HG02884 (cell line): ENCODE measurements around the gene GATAD2B.
"Not testable (repeated sequence)": the region's sequence is repeated elsewhere in the genome, so short reads cannot be mapped to it uniquely, and the experiment has no call there.

ENCODE experiments used
- ATAC-seq: cut with Tn5 transposase; IDR thresholded peaks from one replicate; pipeline ENCODE4 v1.9.1; 2021; ENCODE audit warnings: mild to moderate bottlenecking, moderate library complexity; ENCODE audit not compliant: unreplicated experiment

The GATAD2B gene

GRCh38 chr1:153932156-153933131 is 9.7 kb upstream of the GATAD2B start:
- no peak for ATAC-seq

GRCh38 chr1:153929981-153930948 is 7.5 kb upstream of the GATAD2B start:
- ATAC-seq, result no peak

GRCh38 chr1:153929426-153929825 is 6.7 kb upstream of the GATAD2B start:
- ATAC-seq, result no peak

- ATAC-seq, result no peak
Observed at GRCh38 chr1:153928791-153929341, 6.1 kb upstream of the GATAD2B start.

GRCh38 chr1:153928245-153928644 is 5.5 kb upstream of the GATAD2B start:
- no peak for ATAC-seq

GRCh38 chr1:153926405-153926804 is 3.6 kb upstream of the GATAD2B start:
- no peak for ATAC-seq

GRCh38 chr1:153922076-153922971 is 448 bp downstream of the GATAD2B start:
- ATAC-seq, result peak; percentile 23

- no peak for ATAC-seq
Observed at GRCh38 chr1:153921803-153922075, 1.0 kb downstream of the GATAD2B start.

- ATAC-seq, result no peak
Observed at GRCh38 chr1:153921080-153921802, 1.5 kb downstream of the GATAD2B start.

- no peak for ATAC-seq
Observed at GRCh38 chr1:153919876-153920852, 2.6 kb downstream of the GATAD2B start.

- ATAC-seq, result no peak
Observed at GRCh38 chr1:153916297-153916696, 6.5 kb downstream of the GATAD2B start.

- no peak for ATAC-seq
Observed at GRCh38 chr1:153912349-153912748, 10.4 kb downstream of the GATAD2B start.

- not testable (repeated sequence) for ATAC-seq
Observed at GRCh38 chr1:153910560-153910959, 12.2 kb downstream of the GATAD2B start.

GRCh38 chr1:153908071-153908470 is 14.7 kb downstream of the GATAD2B start:
- ATAC-seq, result no peak

GRCh38 chr1:153907134-153907533 is 15.6 kb downstream of the GATAD2B start:
- ATAC-seq, result no peak

GRCh38 chr1:153906396-153906795 is 16.4 kb downstream of the GATAD2B start:
- ATAC-seq, result no peak

- ATAC-seq, result not testable (repeated sequence)
Observed at GRCh38 chr1:153905908-153906307, 16.9 kb downstream of the GATAD2B start.

- ATAC-seq, result no peak
Observed at GRCh38 chr1:153903841-153904455, 18.8 kb downstream of the GATAD2B start.
